ENCODE data around the gene DNAJC12.

DNA sequence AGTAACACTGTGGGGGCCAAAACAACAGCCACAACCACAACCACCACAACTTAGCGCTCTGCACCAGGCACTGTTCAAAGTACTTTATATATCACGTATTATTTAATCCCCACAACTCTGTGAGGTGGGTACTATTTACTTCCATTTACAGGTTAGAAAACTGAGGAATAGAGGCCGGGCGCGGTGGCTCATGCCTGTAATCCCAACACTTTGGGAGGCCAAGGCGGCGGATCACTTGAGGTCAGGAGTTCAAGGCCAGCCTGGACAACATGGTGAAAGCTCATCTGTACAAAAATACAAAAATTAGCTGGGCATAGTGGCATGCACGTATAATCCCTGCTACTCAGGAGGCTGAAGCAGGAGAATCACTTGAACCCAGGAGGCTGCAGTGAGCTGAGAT, 3.6 kb downstream of the DNAJC12 start:
- no peak for TF ChIP-seq ESRRA (IDR thresholded peaks at IDR 0.05; ENCODE audit: borderline replicate concordance, low read length)
- no peak for TF ChIP-seq RNF2 (IDR thresholded peaks at IDR 0.05; ENCODE audit: borderline replicate concordance, low read depth)
- TF ChIP-seq, protein P1, sequence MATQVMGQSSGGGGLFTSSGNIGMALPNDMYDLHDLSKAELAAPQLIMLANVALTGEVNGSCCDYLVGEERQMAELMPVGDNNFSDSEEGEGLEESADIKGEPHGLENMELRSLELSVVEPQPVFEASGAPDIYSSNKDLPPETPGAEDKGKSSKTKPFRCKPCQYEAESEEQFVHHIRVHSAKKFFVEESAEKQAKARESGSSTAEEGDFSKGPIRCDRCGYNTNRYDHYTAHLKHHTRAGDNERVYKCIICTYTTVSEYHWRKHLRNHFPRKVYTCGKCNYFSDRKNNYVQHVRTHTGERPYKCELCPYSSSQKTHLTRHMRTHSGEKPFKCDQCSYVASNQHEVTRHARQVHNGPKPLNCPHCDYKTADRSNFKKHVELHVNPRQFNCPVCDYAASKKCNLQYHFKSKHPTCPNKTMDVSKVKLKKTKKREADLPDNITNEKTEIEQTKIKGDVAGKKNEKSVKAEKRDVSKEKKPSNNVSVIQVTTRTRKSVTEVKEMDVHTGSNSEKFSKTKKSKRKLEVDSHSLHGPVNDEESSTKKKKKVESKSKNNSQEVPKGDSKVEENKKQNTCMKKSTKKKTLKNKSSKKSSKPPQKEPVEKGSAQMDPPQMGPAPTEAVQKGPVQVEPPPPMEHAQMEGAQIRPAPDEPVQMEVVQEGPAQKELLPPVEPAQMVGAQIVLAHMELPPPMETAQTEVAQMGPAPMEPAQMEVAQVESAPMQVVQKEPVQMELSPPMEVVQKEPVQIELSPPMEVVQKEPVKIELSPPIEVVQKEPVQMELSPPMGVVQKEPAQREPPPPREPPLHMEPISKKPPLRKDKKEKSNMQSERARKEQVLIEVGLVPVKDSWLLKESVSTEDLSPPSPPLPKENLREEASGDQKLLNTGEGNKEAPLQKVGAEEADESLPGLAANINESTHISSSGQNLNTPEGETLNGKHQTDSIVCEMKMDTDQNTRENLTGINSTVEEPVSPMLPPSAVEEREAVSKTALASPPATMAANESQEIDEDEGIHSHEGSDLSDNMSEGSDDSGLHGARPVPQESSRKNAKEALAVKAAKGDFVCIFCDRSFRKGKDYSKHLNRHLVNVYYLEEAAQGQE (IDR thresholded peaks at IDR 0.05) = no peak

Data from A549 (cell line).